ENCODE results near the gene ERAP2. TPM values are rescaled to one million over a fixed set of nuclear protein-coding genes. Genes with fewer than 3 reads are reported as not detected.

ERAP2 gene
- total RNA-seq, 1 experiment from 2014 or later, result 33.1 TPM

DNA sequence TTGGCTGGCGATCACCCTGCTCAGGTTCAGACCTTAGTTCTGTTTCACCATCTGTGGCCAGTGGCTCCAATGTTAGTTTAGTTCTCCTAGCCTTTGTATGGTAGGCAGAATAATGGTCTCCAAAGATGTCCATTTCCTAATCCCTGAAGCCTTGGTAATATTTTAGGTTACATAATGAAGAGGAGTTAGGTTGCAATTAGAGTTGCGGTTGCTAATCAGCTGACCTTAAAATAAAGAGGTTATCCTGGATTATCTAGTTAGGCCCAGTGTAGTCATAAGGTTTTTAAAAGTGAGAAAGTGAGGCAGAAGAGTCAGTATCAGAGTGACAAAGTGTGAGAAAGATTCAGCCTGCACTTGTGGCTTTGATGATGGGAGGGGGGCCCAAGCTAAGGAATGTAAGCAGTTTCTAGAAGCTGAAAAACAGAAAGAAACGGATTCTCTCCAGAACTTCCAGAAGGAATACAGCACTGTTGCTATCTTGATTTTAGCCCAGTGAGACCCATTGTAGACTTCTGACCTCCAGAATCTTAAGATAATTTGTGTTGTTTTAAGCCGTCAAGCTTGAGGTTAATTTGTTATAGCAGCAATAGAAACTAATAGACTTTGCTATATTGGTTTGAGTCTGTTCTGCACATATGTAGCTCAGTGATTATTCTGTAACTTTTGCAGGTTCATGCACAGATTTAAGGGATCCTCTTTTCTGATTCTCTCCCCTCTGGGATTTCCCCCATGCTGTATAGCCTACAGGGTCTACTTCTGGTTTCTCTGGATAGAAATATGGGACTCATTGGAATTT is 81.2 kb downstream of the ERAP2 start:
- H3K27ac ChIP-seq, result no peak overlapping the region
- no peaks in the 10 kb centered on the region for H3K9me3 ChIP-seq (replicated peaks)
- DNase-seq (ENCODE audit: low read depth in 1 of 2, low spot score in 2 of 2), result no peak
- no peaks in the 10 kb centered on the region for H3K27me3 ChIP-seq (replicated peaks)
- H3K4me1 ChIP-seq (replicated peaks), result no peaks in the 10 kb centered on the region
- H3K4me3 ChIP-seq, result no peak overlapping the region
- no peaks in the 10 kb centered on the region for H3K36me3 ChIP-seq

DNA sequence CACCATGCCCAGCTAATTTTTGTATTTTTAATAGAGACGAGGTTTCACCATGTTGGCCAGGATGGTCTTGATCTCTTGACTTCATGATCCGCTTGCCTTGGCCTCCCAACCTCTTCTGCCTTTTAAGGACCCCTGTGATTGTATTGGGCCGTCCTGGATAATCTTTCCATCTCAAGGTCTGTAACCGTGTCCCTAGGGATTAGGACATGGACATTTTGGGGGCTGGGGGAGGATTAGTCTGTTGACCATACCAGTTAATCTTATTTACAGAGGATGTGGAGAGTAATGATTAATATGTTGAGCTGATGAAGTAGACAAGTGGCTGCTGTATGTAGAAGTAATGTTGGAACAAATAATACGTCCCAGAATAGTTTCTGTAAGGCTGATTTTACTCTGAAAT is 82.7 kb downstream of the ERAP2 start:
- DNase-seq (ENCODE audit: low read depth in 1 of 2, low spot score in 2 of 2), result no peak
- no peaks in the 10 kb centered on the region for H3K27me3 ChIP-seq (replicated peaks)
- no peaks in the 10 kb centered on the region for H3K36me3 ChIP-seq

DNA sequence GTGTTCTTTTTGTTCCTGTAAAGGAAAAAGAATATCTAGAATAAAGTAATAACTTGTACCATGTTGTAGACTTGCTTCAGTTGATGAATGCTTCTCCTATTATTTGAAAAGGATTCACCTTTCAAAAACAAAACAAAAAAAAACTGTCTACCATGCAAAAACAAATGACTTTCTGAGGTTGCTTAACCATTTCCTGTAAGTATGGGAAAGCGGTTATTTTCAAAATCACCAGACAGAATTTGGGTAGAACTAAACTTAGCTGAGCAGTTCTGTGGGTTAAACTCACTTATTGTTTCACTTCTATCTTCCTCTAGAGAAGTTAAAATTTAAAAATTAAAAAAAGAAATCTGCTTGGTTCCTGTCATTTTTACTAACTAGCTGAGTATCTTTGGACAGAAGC is 84.8 kb downstream of the ERAP2 start:
- Histone ChIP-seq H3K27me3 (replicated peaks) (no peaks in the 10 kb centered on the region), H3K4me1 (replicated peaks) (0 out of 2 replicates have a peak, but pooled peaks cover 4% of the 10 kb centered on the region), H3K27ac (no peak overlapping the region), H3K9me3 (replicated peaks) (no peaks in the 10 kb centered on the region), H3K4me3 (no peak overlapping the region), H3K36me3 (no peaks in the 10 kb centered on the region)
- DNase-seq (ENCODE audit: low read depth in 1 of 2, low spot score in 2 of 2), result no peak

More for the DNA sequence above, 82.7 kb downstream of the ERAP2 start:
- no peaks in the 10 kb centered on the region for H3K9me3 ChIP-seq (replicated peaks)
- no peak overlapping the region for H3K4me3 ChIP-seq
- 0 out of 2 replicates have a peak, but pooled peaks cover 4% of the 10 kb centered on the region for H3K4me1 ChIP-seq (replicated peaks)
- H3K27ac ChIP-seq, result no peak overlapping the region

DNA sequence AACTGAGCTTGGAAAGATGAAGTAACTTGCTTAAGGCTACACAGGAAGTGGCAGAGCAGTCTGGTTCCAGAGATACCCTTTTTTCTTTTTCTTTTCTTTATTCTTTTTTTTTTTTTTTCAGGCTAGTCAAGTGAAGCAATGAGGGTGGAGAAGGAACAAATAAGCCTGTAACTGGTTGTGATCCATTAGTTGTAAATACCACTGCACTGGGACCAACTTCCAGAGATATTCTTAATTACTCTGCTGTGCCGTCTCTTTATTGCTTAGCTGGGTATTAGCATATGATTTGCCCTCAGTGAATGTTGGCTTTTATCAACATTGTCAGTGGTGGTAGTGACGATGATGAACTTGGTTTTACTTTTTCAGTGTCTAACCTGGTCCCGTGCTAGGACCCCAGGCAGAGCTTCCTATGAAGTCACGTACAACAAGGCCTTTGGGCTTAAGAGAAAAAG is 86.3 kb downstream of the ERAP2 start:
- no peaks in the 10 kb centered on the region for H3K9me3 ChIP-seq (replicated peaks)
- H3K27me3 ChIP-seq (replicated peaks), result no peaks in the 10 kb centered on the region
- no peaks in the 10 kb centered on the region for H3K36me3 ChIP-seq
- peaks cover 6% of the 10 kb centered on the region for H3K4me1 ChIP-seq (replicated peaks)
- no peak overlapping the region for H3K4me3 ChIP-seq
- no peak for DNase-seq (ENCODE audit: low read depth in 1 of 2, low spot score in 2 of 2)
- H3K27ac ChIP-seq, result no peak overlapping the region

DNA sequence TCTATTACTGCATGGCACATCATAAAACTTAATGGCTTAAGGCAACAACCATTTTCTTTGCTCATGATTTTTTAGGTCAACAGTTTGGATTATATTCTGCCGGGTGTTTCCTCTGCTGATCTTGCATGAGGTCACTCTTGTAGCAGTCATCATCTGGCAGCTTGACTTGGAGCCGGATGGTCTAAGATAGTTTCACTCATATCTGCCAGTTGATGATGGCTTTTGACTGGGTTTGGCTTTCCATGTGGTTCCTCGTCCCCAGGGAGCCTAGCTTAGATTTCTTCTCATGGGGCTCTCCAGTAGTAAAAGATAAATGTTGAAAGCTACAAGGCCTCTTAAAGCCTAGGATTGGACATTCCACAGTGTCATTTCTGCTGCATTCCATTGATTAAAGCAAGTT is 87.0 kb downstream of the ERAP2 start:
- Histone ChIP-seq H3K27me3 (replicated peaks) (no peaks in the 10 kb centered on the region), H3K36me3 (no peaks in the 10 kb centered on the region), H3K4me3 (no peak overlapping the region), H3K9me3 (replicated peaks) (no peaks in the 10 kb centered on the region), H3K27ac (no peak overlapping the region), H3K4me1 (replicated peaks) (peaks cover 13% of the 10 kb centered on the region)
- no peak for DNase-seq (ENCODE audit: low read depth in 1 of 2, low spot score in 2 of 2)

DNA sequence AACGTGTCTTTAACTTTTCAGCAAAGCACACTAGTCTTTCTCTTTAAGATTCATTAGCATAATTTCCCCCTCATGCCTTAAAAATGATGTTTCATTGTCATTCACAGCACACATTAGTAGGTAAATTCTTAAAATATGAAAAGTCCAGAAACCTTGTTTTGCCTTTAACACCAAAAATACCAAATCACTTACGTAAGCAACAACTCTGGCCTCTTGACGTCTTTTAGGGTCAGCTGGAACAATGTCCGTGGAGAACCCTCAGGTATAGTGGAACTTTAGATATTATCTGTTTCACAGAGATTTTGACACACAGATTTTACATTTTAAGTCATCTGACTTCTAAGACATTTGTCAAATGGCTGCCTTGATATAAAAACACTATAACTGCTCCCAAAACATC is 90.5 kb downstream of the ERAP2 start:
- peaks cover 24% of the 10 kb centered on the region for H3K4me1 ChIP-seq (replicated peaks)

DNA sequence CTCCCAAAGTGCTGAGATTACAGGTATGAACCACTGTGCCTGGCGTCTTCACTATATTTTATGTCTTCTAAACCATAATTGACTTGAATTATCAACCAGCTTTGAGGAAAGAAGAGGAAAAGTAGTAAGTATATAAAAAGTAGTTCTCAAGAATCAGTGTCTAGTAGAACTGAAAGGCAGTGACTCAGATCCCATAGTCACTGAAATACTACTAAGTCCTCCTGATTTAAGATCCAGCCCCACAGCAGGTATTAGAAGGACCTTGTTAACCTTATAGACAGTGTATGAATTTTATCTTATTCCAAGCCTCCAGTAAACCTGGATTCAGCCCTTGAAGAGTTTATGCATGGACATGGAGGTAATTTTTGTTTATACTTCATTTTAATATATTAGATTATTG is 91.1 kb downstream of the ERAP2 start:
- 0 out of 2 replicates have a peak overlapping the region, but pooled peaks have one; percentile 2 for H3K27ac ChIP-seq
- peaks cover 24% of the 10 kb centered on the region for H3K4me1 ChIP-seq (replicated peaks)
- no peaks in the 10 kb centered on the region for H3K36me3 ChIP-seq
- no peak for DNase-seq (ENCODE audit: low read depth in 1 of 2, low spot score in 2 of 2)
- H3K4me3 ChIP-seq, result no peak overlapping the region
- H3K9me3 ChIP-seq (replicated peaks), result no peaks in the 10 kb centered on the region
- H3K27me3 ChIP-seq (replicated peaks), result no peaks in the 10 kb centered on the region

More for the DNA sequence above, 90.5 kb downstream of the ERAP2 start:
- no peaks in the 10 kb centered on the region for H3K36me3 ChIP-seq
- H3K9me3 ChIP-seq (replicated peaks), result no peaks in the 10 kb centered on the region
- no peak for DNase-seq (ENCODE audit: low read depth in 1 of 2, low spot score in 2 of 2)
- no peak overlapping the region for H3K27ac ChIP-seq
- H3K4me3 ChIP-seq, result no peak overlapping the region
- H3K27me3 ChIP-seq (replicated peaks), result no peaks in the 10 kb centered on the region

DNA sequence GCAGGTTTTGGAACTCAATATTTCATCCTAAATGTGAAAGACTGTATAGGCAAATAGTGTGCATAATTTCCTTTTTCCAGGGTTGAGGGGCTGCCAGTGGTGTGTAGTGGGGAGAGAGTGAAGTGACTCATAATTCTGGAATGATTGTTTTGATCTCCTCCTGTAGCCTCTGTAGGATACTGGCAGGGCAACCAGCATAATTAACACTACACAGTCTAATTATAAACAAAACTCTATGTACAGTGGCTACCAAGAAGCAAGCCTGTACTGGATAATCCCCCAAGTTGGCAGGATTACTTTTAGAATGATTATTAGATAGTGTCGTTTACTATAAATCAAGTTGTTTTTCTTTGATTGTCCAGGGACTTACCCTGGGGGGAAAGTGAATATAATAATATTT is 91.8 kb downstream of the ERAP2 start:
- Histone ChIP-seq H3K4me1 (replicated peaks) (peaks cover 23% of the 10 kb centered on the region), H3K9me3 (replicated peaks) (no peaks in the 10 kb centered on the region), H3K36me3 (no peaks in the 10 kb centered on the region), H3K27ac (peak overlapping the region; percentile 2), H3K4me3 (no peak overlapping the region), H3K27me3 (replicated peaks) (no peaks in the 10 kb centered on the region)
- peak in 1 of 2 experiments; percentile 63 for DNase-seq (ENCODE audit: low read depth in 1 of 2, low spot score in 2 of 2)

DNA sequence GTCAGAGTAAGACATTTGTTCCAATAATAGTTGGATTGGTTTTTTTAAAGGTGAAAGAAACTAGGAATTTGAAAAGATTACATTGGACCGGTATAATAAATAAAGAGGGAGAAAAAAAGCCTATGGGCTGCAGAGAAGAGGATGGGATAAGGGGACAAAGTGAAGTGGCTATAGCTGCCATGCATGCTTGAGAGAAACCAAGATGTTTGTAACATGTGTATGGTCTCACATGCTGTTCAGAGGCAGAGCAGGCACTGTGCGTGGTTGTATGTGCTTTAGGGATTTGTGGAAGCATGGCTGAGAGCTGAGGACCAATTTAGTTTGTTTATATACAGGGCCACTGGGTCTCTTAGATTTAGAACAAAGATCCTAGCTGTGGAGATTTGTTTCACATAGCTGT is 92.3 kb downstream of the ERAP2 start:
- Histone ChIP-seq H3K27me3 (replicated peaks) (no peaks in the 10 kb centered on the region), H3K4me1 (replicated peaks) (peaks cover 20% of the 10 kb centered on the region), H3K9me3 (replicated peaks) (no peaks in the 10 kb centered on the region), H3K4me3 (no peak overlapping the region), H3K36me3 (no peaks in the 10 kb centered on the region), H3K27ac (peak overlapping the region; percentile 2)
- DNase-seq (ENCODE audit: low read depth in 1 of 2, low spot score in 2 of 2), result peak in 1 of 2 experiments; percentile 28

Other genes starting within 250 kb of the ERAP2 start
- 234 and 272 TPM in 2 replicates for gene CAST, start 214.1 kb upstream of the ERAP2 start, total RNA-seq (2014; rRNA removed; shearing (Covaris generic))
- 45.0 and 57.2 TPM in 2 replicates for gene ERAP1, start 68.6 kb upstream of the ERAP2 start, total RNA-seq (2014; rRNA removed; shearing (Covaris generic))
- gene LNPEP, start 59.6 kb downstream of the ERAP2 start, total RNA-seq (2014; rRNA removed; shearing (Covaris generic)), result 16.0 and 23.7 TPM in 2 replicates